HG02840 (cell line): ENCODE data around the gene NODAL.

Source experiments
- ATAC-seq: cut with Tn5 transposase; IDR thresholded peaks from one replicate; pipeline ENCODE4 v1.9.1; 2021; ENCODE audit warnings: mild to moderate bottlenecking, moderate library complexity, moderate number of reproducible peaks; ENCODE audit not compliant: unreplicated experiment, low FRiP score

Gene NODAL

DNA sequence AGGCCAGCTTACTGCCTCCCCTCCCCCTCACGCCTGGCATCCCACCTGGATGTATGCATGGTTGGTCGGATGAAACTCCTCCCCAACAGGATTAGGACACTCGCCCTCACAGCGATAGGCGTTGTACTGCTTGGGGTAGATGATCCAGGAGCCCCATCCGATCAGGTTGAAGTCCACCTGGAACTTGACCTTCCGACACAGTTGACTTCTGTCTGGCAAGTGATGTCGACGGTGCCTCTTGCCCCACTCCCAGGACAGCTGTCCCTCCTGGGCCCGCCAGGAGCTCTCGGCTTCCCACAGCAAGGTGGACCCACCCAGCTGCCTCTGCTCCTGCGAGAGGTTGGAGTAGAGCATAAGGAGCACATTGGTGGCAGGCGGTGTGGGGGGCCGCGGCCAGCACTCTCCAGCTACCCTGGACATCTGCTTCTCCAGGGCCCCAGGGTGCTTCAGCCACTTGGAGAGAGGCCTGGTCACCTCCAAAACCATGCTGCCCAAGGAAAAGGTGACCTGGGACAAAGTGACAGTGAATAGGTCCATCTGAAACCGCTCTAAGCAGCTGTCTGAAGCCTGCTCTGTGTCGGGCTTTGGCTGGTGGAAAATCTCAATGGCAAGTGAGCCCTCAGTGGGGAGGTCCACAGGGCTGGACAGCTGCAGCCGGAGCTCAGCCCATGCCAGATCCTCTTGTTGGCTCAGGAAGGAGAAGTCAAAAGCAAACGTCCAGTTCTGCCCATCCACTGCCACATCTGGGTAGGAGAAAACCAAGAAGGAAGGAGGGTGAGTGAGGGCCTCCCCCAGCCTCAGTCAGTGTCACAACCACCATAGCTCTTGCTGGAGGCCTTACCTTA lies 6.0 kb downstream of the NODAL start:
- no peak for ATAC-seq

DNA sequence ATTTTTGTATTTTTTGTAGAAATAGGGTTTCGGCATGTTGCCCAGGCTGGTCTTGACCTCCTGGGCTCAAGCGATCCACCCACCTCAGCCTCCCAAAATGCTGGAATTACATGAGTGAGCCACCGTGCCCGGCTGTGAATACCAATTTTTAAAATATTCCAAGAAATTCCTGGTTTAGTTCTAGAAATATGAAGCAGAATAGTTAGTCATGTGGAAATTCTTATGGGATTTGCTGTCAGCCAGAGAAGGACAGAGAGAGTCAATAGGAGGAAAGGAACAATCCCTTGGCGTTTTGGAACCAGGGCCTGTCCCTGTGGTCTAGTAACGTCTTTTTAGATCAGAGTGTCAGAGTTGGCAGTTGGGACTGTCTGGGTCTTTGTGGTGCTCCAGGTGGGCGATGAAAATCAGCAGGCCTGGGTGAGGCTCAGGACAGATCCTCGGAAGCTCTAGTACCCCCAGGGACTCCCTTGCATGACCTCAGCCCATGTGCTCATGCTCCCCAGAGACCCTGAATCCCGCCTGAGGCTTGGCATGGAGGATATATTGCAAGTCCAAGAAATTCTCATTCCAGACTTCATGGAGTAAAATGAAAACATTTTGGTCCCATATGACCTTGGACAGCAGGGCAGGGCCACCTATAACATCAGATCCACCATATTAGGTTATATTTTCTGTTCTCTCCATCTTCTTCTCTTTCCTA lies 7.8 kb downstream of the NODAL start:
- ATAC-seq = no peak

- ATAC-seq = no peak
These were observed 8.8 kb downstream of the NODAL start for GRCh38 chr10:70432561-70433263.

- ATAC-seq = no peak
These were observed 9.4 kb downstream of the NODAL start for GRCh38 chr10:70432101-70432500.

GRCh38 chr10:70430493-70431445 lies 10.7 kb downstream of the NODAL start:
- no peak for ATAC-seq

GRCh38 chr10:70426823-70427222 lies 14.7 kb downstream of the NODAL start:
- ATAC-seq = no peak

DNA sequence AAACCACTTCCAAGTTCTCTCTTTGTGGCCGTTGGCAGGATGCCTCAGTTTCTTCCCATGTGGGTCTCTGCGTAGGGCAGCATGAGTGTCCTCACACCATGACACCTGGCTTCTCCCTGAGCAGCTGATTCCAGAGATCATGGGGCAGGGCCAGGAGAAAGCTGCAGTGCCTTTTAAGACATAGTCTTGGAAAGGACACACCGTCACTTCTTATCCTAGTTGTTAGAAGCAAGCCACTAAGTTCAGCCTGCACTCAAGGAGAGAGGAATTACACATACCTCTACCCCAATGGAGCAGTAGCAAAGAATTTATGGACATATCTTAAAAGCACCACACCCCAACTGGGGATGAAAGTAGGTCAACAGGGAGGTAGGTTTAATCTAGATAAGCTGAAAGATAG lies 16.4 kb downstream of the NODAL start:
- no peak for ATAC-seq

DNA sequence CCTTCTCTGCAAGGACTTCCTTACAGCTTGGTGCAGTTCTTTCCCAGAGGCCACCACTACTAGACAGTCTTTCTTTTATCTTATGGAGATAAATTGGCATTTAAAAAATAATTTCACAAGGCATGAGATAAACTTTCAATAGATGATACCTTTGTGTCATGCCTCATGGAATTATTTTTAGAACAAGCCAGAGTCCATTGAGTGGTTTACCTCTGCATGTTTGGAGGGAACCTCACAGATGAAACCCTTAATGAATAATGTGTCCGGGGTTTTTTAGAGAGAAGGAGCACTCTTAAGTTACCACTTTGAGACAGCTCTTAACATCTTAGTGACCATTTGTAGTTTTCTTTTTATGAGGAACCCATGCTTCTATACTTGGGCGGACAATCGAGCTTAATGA lies 17.2 kb downstream of the NODAL start:
- ATAC-seq = no peak

DNA sequence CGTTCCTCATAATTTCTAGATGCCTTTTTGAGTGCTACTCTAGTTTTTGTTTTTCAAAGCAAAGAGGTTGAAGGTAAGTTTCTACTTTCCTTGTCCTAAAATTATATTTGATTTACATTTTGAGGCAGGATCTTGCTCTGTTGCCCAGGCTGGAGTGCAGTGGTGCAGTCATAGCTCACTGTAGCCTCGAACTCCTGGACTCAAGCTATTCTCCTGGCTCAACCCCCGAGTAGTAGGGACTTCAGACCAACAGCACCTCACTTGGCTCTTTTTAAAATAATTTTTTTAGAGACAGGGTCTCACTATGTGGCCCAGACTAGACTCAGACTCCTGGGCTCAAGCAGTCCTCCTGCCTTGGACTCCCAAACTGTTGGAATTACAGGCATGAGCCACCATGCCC lies 22.8 kb downstream of the NODAL start:
- no peak for ATAC-seq

DNA sequence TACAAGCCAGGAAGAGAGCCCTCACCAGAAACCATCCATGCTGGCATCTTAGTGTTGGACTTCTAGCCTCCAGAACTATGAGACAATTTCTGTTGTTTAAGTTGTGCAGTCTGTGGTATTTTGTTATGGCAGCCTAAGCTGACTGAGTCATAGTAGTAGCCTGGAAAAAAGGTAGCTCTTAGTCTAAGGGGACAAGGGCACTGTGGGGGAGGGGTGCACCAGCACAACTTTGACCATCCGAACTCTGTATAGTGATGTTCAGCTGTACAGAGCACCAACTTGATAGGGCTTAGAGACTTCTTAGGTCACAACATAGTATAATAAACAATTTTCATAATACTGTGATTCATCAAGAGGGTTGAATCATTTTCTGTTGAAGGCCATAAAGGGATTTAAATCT lies 23.3 kb downstream of the NODAL start:
- ATAC-seq = no peak

- no peak for ATAC-seq
These were observed 23.9 kb downstream of the NODAL start for GRCh38 chr10:70417568-70417967.

GRCh38 chr10:70412356-70412755 lies 29.1 kb downstream of the NODAL start:
- no peak for ATAC-seq

- no peak for ATAC-seq
These were observed 30.9 kb downstream of the NODAL start for GRCh38 chr10:70410608-70411007.

- ATAC-seq = no peak
These were observed 31.7 kb downstream of the NODAL start for GRCh38 chr10:70409772-70410171.

- no peak for ATAC-seq
These were observed 36.2 kb downstream of the NODAL start for GRCh38 chr10:70405037-70405824.

GRCh38 chr10:70404787-70405036 lies 36.8 kb downstream of the NODAL start:
- ATAC-seq = no peak

- peak; percentile 77 for ATAC-seq
These were observed 37.3 kb downstream of the NODAL start, which contains the start of gene EIF4EBP2 for GRCh38 chr10:70404036-70404786. Gene EIF4EBP2, plus strand, starts transcription at chr10:70404145. Its CDS starts 257 bp downstream, at chr10:70404402.

DNA sequence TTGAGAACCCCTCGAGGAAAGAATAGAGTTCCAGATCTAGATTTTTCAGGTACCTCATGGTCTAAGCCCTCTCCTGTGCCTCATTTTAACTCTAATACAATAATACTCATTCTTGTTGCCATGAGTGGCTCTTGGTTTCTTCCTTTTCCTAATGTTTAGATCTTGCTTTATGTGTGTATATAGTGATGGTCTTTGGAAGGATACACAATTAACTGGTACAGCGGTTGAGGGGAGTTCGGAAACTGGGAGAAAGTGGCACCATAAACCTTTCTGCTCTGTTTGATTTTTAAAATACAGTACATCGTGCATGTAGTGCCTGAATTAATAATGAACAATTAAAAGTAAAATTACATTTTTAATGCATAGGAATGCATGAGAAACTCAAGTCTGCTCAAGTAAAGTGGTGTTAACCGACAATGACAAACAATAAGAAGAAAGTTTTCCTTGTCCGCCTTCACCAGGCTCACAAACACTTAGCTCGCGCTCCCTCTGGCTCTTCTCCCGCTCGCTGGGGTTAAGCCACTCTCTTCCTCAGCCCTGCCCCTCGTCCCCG lies 37.9 kb downstream of the NODAL start:
- ATAC-seq = peak; percentile 2

DNA sequence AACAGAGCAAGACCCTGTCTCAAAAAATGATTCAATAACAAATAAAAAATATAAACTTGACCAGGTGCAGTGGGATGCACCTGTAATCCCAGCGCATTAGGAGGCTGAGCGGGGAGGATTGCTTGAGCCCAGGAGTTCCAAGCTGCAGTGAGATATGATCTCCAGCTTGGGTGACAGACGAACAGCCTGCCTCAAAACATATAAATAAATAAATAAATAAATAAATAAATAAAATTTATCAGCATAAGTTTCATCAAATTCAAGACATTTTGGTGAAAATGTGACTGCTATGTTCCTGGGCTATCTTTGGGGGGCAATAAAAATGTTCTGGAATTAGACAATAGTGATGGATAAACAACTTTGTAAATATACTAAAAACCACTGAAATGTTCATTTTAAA lies 42.3 kb downstream of the NODAL start:
- ATAC-seq = no peak
